HG03432 (cell line): ENCODE data around the gene PBX1.

Experiments used
- ATAC-seq: cut with Tn5 transposase; IDR thresholded peaks from one replicate; pipeline ENCODE4 v1.9.1; 2021; ENCODE audit warnings: mild to moderate bottlenecking, moderate library complexity; ENCODE audit not compliant: unreplicated experiment

The PBX1 gene

DNA sequence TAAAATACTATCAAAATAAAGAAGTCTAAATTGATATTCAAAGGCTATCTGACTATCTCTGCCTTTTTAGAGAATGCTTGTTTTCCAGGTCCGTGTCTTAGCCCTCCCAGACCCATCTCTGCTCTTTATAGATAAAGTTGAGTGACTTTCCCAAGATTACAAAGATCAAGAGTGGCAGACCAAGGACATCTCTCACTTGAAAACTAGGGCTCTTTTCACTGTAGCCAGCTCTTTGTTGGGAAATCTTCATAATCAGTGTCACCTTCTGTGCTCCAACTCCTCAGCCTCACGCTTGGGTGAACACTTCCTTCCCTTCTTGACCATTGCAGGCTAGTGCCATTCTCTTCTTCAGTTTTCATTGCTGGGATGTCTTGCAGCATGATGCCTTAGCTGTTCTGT, 211.1 kb downstream of the PBX1 start:
- no peak for ATAC-seq

DNA sequence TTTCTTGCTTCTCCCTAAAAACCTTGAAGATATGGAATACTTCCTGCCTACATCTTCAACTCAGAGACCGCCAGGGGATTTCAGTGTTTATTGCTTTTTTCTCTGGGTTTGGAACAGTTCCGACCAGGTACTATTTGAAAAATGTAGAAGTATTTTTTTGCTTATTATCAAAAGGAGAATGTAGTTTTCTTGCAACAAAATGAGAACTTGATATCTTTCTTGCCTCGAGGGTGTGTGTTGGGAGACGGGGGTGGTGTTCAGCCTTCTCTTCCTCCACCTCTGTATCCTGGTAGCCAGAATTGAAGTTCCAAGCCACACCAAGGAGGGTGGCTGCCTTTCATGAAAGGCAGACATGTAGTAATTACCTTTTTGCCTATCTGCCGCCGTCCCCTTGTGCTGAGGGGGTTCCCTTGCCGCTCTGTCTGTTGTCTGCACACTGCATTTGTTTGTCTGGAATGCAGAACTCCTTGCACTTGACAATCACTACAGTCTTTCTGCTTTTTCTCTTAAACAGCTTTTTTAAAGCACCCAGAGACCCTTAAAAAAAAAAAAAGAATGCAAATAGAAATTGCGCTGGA, 212.1 kb downstream of the PBX1 start:
- ATAC-seq = no peak

DNA sequence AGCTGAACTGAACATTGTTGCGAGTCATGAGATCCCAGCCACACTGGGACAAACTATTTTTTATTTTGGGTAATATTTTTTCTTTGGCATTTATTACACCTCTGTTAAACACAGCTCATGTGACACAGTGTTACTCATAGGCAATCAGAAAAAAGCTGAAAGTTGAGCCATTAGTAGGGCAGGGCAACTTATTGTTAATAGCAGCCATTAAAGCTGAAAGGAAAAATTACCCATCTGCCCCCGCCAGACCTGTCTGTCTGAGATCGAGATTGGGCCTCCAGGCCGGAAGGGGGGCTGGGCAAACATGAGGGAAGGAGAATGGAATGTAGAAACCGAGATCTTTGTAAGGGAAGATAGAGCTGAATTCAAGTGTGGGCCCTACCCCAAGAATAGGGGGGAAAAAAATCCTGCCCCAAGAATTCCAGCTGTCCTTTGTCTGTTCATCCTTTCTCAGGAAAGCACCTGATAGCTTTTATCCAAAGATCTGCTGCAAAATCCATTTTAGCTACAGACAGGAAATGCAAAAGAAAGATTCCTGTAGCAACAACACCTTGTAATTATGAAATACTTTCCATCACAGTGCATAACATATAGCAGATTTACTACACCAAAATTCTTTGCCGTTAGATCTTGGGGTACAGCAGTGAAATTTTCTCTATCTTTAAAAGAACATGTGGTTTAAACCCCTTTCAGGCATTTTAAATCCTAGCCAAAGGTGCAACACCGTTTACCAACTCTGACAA, 212.8 kb downstream of the PBX1 start:
- no peak for ATAC-seq

DNA sequence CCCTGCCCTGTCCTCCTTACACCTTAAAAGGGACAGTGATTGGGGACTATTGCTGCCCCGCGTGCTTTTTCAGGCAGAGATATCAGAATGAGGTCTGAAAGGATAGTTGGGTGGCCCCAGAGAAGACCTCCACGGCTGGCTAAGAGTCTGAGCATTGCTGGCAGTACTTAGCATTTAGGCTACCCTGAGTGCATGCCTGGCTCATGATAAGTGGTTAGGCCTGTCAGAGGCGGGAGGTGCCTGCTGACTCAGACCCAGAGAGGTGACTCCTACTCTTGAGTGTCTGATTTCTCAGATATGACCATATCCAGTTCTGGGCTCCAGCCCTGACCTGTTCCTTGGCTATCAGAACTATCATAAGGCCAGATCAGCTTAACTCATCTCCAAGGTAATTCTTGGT, 213.7 kb downstream of the PBX1 start:
- ATAC-seq = peak; percentile 96

DNA sequence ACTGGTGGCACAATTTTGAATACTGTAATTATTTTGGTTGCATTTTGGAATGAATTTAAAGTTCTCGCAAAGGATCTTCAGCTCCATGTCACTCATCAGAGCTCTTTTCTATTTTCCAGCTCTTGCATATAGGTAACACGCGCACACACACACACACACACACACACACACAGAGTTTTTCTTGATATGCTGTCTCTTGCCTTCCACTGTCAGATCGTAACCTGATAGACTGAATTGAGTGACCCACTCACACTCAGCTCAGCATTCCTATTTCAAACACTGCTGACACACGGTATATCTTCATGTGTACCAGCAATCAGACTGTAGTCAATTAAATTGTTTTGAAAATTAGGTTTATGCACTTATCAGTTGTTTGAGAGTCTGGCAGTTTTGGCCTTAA, 214.1 kb downstream of the PBX1 start:
- ATAC-seq = no peak

DNA sequence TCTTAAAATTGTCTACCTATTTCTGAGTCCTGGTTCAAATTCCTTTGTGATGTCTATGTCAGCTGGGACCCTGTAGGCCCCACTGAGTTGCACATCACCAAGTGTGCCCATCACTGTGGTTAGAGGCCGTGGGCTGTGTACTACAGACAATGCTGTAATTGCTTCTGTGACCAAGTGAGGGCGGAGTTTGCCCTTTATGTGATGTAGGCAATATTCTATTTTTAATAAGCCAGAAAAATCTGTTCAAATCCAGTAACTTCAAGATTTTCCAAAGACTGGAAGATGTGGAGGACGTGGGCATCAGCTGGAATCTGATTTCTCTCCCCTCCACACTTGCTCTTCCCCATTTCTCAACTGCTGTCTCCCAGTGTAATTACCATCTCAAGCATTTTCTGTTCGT, 215.4 kb downstream of the PBX1 start:
- no peak for ATAC-seq

DNA sequence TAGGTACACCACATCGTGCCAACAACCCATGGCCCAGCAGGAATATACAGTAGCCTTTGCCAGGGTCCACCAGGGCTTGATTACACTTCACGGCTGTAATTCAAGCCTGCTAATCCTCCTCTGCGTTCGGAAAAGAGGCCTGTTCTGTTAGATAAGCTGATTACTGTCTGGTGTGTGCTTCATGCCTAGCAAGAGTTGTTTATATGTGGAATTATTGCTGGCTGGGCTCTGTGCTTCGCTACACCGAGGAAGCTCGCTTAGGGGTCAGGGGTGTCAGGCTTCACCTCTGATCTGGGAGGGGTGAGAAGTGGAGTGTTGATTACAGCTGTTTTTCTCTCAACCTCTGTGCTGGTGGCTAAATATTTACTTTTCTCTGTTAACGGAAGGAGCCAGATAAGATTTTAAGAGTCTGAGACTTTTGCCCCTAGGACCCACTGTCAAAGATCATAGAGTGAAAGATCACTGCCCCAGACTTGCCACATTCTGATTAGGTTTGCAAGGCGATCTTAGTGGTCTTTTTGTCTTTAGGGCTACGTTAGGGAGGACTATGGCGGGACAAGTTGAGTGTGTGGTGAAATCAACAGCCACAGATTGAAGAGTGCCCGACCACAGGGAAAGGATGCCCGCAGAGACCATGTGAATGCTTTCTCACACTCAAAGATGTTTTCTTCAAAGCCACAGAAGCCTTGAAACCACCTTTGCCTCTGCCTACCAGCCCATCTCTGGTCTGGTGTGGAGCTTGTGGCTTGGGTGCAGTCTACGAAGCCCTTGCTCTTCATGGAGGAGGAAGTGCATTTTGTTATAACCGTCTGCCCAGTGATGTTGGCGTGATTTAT, 216.1 kb downstream of the PBX1 start:
- ATAC-seq = no peak

DNA sequence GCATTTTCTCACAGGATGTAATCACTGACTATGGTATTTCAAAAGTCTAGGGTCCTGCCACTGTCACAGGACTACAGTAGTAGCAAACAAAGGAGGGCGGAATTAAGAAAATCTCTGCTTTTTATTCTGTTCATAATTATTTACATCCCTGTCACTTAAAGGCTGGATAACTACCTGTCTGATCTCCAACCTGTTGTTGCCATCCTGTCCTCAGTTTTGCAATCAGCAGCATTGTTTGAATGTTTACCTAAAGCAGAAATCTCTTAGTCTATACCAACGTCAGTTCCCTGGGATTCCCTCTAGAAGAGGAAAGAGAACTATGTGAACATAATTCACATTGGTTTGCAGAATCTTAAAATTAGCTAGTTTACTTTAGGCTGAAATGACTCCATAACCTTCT, 218.5 kb downstream of the PBX1 start:
- ATAC-seq = no peak

DNA sequence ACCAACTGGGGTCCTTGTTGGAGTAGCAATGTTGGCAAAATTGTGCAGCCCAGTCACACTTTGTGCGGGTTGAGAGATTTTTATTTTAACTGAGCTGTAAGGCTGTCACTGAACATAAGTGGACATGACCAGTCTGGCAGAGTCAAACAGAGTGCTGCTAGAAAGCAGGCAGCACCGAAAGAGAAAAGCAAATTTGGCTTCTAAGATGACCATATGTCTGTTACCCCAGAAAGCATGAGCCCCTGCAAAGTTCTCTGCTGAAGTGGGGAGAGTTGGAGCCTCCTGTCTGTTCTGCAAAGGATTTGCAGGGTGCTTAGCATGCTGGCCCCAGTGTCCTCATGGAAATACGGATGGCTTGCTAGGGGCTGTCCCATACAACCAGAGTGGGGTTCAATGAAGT, 220.4 kb downstream of the PBX1 start:
- no peak for ATAC-seq

DNA sequence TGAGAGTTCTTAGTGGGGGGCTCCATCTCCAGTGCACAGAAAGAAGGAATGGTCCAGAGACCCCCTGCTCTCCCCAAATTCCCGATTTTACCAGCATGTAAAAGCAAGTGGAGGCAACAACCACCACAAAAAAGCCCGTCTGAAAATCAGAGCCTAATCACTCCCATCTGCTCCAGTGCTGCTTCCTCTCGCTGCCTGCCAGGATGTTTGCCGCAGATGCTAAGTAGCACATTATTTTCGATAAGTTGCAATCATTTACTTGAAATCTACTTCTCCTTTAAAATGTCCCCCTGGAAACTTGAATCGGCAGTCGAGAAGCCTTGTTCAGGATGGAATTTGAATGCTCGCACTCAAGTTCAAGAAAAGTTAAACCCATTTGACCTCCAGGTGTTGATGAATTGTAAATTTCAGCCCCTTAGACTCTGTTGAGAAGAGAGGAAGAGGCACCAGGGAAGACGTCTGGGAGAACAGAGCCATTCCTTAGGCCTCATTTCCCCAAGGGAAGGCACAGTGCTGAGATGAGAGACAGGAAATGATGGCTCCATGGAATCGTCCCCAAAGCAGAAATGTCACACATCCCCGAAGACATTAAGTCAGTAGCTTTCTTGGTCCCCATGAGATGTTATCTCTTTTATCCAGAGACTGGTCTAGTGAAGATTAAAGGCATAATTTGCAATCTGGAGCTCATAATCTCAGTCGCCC, 221.3 kb downstream of the PBX1 start:
- ATAC-seq = no peak

DNA sequence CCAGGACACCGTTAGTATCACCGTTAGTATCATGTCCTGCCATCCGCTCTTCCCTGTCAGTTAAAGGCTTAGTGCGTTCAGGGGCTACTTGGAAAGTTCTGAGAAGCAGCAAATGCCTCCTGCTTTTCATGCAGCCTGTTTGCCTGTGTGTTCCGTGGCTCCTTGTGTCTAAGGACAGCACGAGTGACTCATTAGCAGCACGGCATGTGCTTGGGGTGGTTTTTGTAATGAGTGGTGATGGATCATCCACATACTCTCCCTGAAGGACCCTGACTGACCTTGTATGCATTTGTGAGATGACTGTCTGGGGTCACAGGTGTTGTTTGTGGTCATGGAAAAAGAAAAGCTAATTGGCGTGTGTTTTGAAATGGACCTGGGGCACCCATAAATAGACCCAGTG, 221.9 kb downstream of the PBX1 start:
- ATAC-seq = no peak

DNA sequence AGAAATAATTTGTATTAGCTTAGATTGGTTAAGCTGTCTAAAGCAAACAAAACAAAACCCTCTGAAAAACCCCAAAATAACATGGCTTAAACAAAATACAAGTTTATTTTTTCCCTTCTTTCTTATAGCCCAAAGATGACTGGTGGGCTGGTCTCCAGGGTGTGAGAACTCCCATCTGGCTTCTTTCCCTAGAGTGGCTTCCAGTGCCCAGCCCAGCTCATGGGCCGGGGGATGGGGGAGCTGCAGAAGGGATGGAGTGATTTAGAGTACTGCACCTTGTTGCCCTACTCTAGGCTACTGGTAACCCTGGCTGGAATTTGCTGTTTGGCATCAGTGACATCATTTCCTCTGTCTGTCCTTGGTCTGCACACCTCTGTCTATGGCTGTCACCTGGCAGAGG, 223.0 kb downstream of the PBX1 start:
- no peak for ATAC-seq

DNA sequence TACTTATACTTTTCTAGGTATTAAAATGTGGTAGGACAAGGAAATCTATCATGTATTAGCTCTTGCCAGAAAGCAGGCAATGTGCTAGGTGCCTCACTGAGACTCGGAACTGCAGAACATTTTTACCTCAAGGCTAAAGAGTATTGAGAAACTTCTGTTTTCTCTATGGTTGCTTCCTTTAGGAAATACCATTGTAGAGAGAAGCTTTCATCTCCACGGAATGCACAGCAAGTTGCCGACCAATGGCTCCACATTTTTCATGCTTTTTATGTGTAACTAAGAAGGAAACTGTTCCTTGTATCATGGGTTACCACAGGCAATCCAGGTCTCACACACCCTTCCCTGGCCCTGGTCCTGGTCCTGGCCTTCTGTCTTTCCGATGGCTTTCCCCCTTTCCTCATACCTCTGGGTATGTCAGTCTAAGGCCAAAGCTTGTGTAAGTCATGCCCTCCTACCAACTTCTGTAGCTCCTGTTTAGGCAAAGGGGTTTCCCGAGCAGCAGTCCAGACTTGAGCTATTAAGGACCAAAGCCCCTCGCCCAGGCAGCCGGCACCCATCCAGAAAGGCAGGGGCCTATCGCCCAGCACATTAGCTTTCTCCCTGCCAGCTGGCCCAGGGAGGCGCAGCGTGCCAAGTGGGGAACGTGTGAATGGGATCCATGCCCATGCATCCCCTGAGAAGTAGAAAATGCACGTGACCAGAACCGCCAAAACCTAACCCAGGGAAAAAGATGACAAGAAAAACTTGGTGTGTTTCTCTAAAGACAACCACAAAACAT, 225.0 kb downstream of the PBX1 start:
- no peak for ATAC-seq

DNA sequence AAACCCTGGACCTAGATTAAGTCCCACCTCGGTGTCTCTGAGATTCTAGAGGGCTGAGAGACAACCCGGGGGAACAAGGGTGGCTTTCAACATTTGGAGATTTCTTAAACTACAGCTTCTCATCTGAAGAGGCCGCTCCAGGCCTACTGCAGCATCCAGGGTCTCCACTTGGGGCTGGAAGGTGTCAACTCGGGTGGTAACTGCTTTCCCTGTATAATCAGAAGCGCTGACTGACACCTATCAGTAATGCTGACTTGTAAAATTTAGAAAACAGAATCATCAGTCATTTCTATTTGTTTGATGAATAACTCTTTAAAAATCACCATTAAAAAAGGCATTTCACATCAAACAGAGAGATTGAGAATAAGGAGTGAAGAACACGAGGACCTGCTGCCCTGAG, 226.0 kb downstream of the PBX1 start:
- no peak for ATAC-seq

DNA sequence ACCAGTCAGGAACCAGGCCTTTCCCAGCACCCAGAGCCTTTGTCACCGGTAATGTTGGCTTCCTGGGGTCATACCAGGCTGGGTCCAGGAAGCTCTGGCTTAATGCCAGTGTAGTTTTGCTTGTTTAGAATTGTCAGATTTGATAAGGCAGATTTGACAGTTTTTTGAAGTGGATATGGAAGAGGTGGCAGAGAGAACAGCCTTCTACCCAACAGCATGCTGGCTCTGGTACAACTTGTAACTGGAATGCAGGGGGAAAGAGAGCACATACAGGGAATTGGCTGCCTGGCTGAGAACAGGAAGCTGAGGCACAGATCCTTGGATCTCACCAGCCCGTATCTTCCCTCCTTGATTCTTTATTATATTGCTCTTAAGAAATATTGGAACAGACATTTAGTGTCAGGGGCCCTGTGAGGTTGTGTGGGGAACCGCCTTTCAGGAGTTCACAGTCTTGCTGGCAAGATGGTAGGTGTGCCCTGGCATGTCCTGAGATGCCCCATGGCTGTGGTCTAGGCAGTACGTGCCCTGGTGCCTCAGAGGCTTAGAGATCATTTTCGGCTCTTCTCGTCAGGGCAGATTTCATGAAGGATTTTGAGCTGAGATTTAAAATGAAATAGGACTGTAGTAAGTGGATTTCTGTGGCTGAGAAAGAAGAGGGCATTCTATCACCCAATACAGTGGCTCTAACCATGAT, 227.0 kb downstream of the PBX1 start:
- ATAC-seq = no peak

DNA sequence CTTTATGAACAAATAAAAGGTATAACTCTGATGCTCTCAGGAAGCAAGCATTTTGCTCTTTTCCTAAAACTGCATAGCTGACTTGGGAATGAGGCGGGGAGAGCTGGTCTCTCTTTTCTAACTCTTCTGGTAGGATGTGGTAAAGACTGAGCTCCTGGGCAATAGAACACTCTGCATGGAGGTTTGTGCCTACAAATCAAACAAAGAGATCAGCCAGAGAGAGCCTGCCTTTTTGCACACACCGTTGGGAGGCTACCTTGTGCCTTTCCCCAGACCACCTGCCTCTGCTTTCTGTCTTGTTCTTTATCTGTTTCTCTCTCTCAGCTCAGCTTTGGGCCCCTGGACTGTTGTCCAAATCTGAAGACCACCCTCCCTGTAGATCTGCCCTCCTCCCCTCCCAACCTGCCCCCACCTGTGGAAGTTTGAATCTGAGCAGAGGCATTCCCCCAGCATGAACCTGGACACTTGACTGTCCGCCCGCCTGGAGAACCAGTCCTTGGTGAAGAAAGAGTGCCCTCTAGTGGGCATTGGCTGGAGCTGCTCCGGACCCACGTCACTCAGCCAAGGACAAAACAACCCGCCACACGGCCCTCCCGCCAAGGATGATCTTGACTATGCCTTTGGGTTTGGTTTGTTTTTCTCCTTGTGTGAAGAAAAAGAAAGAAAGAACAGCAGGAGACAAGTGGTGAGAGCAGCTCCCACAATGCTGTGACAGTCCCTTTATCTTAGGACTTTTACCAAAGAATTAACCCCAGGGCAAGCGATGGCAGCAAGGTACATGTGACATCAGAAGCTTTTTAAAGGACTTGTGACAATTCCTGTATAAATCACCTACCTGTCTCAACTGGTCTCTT, 228.2 kb downstream of the PBX1 start:
- ATAC-seq = peak; percentile 97

DNA sequence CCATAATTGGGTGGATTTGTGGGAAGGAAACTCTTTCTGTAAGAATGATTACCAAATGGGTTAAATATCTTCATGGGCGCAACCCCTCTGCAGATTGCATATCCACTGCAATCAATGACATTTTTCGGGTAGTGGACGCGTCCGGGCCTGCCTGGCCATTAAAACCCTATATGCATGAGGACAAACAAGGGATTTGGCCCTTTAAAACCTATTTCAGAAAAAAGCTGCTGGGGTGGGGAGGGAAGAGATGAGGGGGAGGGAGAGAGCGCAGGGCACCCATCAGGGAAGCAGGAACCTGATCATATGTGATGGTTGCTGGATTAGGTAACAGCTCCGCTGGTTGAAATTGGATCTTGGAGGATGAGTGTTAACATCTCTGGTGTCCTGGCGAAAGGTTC, 228.8 kb downstream of the PBX1 start:
- ATAC-seq = no peak

DNA sequence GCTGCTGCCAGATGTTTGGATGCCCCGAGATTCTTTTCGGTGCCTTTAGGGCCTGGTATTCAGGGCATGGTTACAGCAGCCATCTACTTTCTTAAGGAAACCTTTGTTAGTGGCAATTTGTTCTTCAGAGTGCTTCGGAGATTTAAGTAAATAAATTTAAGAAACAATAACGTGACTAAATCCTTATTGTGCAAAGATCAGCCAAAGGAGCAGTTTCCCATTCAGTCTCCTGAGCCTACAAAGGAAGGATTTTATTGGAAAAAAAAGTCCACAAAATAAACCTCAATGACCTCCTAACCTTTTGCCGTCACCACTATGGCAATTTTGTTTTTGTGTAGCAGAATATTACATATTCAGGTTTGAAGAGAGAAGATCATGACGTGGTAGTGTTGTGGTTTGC, 231.1 kb downstream of the PBX1 start:
- ATAC-seq = no peak

DNA sequence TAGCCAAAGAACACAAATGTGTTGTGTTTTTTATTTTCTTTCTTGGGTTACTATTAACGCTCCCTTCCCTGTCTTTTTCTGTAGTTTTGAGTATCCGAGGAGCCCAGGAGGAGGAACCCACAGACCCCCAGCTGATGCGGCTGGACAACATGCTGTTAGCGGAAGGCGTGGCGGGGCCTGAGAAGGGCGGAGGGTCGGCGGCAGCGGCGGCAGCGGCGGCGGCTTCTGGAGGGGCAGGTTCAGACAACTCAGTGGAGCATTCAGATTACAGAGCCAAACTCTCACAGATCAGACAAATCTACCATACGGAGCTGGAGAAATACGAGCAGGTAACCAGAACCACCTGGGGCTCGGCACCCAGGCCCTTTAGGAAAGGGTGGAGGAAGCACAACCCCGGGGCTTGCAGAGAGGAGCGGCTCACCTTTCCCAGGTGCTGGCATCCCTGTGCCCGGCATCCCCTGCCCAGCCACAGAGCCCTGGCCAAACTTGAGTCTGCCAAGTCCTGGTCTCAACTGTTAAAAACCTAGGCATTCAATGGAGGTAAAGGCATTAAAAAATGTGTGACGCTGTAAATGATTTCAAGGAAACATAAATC, 233.5 kb downstream of the PBX1 start:
- ATAC-seq = no peak
